DOHH2 (cell line): ENCODE measurements around the gene RNF224.

Experiments used
- EZH2phosphoT487 ChIP-seq: fragments of 200-600 bp; sonication (generic); IDR thresholded peaks from 2 replicates; pipeline ENCODE4 v1.6.1; 2017; ENCODE audit warnings: borderline replicate concordance, mild to moderate bottlenecking, antibody characterized with exemption, low read length, moderate library complexity, mixed read lengths
- TF ChIP-seq, protein P1 (sequence below): fragments of 200-600 bp; sonication (generic); IDR thresholded peaks from one replicate; pipeline ENCODE4 v1.5.1; 2014; ENCODE audit warnings: antibody characterized with exemption, mild to moderate bottlenecking, low read depth, low read length; ENCODE audit not compliant: poor library complexity, severe bottlenecking

DNA sequence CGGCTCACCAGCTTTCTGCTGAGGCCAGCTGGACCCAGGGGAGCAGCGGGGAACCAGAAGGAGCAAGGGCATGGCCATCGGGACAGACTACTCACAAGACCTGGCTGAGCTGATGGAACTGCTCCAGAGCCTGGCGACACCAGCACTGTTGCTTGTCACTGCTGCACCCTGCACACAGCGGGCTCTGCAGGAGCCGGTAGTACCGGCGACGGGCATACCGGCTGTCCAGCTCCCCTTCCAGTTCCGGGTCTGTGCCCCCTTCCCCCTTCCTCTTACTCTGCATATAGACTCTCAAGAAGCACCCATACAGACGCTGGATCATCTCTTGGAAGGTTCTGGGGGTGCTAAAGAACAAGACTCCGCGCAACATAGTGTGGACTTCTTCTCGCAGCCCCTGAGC is 39.9 kb upstream of the RNF224 start:
- TF ChIP-seq, protein P1, sequence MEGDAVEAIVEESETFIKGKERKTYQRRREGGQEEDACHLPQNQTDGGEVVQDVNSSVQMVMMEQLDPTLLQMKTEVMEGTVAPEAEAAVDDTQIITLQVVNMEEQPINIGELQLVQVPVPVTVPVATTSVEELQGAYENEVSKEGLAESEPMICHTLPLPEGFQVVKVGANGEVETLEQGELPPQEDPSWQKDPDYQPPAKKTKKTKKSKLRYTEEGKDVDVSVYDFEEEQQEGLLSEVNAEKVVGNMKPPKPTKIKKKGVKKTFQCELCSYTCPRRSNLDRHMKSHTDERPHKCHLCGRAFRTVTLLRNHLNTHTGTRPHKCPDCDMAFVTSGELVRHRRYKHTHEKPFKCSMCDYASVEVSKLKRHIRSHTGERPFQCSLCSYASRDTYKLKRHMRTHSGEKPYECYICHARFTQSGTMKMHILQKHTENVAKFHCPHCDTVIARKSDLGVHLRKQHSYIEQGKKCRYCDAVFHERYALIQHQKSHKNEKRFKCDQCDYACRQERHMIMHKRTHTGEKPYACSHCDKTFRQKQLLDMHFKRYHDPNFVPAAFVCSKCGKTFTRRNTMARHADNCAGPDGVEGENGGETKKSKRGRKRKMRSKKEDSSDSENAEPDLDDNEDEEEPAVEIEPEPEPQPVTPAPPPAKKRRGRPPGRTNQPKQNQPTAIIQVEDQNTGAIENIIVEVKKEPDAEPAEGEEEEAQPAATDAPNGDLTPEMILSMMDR, result no peak
- no peak for TF ChIP-seq EZH2phosphoT487
